ENCODE data around the gene HNRNPH2.

HNRNPH2 gene

GRCh38 chrX:101369687-101370086, 38.3 kb upstream of the HNRNPH2 start:
- no peak for DNase-seq (ENCODE audit: low spot score)
- no peak for TF ChIP-seq CTCF (IDR thresholded peaks at IDR 0.05; ENCODE audit: extremely low read depth, missing control alignments)

GRCh38 chrX:101370888-101371504, 37.0 kb upstream of the HNRNPH2 start:
- TF ChIP-seq CTCF (IDR thresholded peaks at IDR 0.05; ENCODE audit: extremely low read depth, missing control alignments): no peak
- no peak for DNase-seq (ENCODE audit: low spot score)

GRCh38 chrX:101377547-101377946, 30.5 kb upstream of the HNRNPH2 start:
- TF ChIP-seq CTCF (IDR thresholded peaks at IDR 0.05; ENCODE audit: extremely low read depth, missing control alignments): no peak
- no peak for DNase-seq (ENCODE audit: low spot score)

DNA sequence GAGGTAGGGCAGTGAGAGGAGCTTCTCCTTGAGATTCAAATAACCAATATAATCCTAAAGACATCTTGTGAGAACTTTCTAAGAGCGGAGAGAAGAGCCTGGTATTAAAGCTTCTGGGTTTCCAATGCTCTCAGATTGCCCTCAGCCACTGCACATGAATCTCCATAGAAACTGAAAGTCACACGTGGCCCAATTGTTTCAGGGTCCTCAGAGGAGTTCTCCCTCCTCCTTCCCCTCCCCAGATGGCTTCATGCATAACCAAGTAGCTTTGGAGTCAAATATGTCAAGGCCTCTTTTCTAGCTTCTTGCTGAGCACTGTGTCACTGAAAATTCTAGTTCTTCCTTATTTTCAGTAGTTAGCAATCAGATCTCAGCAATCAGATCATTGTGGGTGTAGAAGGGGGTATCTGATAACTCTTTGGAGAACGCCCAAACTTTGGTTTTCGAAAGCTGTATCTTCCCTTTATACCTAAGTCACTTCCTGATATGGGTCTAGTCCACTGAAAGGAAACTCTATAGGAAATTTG, 24.3 kb upstream of the HNRNPH2 start:
- no peak for TF ChIP-seq CTCF (IDR thresholded peaks at IDR 0.05; ENCODE audit: extremely low read depth, missing control alignments)
- DNase-seq (ENCODE audit: low spot score): peak; percentile 39

- DNase-seq (ENCODE audit: low spot score): no peak
- no peak for TF ChIP-seq CTCF (IDR thresholded peaks at IDR 0.05; ENCODE audit: extremely low read depth, missing control alignments)
Measured at GRCh38 chrX:101385026-101385684, 22.9 kb upstream of the HNRNPH2 start.

DNA sequence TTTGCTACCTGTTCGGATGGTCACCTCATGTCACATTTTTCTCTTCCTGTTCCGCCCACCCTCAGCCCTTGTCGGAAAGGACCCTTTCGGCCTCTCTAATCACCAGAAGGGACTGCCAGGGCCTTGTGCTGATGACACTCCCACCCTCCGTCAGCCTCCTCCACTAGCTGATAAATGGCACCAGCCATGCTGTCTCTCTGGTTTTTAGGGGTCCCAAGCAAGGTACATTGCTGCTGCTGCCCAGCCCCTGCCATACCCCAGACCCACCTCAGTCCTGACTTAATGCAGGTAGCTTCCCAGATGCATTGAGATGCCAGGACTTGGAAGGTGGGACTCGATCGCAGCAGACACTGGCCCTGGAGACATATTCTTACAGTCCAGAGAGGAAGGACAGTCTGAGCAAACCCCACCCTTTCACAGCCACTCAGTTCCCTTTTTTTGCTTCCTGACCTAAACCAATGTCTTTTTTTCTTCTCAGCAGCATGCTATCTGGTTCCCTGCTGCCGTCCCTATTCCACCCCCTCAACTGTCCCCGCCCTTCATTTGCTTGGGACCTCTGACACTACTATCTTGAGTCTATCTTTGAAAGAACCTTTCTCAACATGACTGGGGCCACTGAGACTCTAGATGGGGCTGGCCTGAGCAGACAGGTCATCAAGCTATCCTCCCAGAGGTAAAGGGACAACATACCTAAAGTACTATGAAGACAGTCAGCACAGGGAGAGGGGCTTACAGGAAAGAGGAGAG, 22.1 kb upstream of the HNRNPH2 start, which contains the start of gene BTK:
Gene BTK, minus strand, starts transcription at position 397 of the 747 bp plus-strand sequence. CDS start 10,907 bp downstream, outside the sequence.
- TF ChIP-seq CTCF (IDR thresholded peaks at IDR 0.05; ENCODE audit: extremely low read depth, missing control alignments): no peak

DNA sequence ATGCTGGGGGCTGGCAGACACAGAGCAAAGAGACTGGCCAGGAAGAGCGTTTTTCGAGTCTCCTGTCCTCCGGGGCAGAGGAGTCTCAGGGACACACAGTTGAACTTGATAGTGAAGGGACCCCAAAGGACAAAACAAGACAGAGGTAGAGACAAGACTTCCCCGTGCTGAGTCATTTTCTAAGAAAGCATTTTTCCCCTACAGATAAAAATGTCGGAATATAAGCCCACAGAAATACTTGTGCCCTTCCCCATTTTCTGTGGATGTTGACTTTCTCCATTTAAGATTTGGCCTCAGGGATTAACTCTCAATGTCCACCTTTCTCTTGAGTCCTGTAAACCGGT, 21.5 kb upstream of the HNRNPH2 start:
- no peak for TF ChIP-seq CTCF (IDR thresholded peaks at IDR 0.05; ENCODE audit: extremely low read depth, missing control alignments)
- no peak for DNase-seq (ENCODE audit: low spot score)

More for the DNA sequence above, 22.1 kb upstream of the HNRNPH2 start, which contains the start of gene BTK:
- DNase-seq (ENCODE audit: low spot score): peak; percentile 60
